ENCODE data around the gene XCR1. TPM values are rescaled to one million over a fixed set of nuclear protein-coding genes. Genes with fewer than 3 reads are reported as not detected.
"Not testable (repeated sequence)": the region's sequence is repeated elsewhere in the genome, so short reads cannot be mapped to it uniquely, and the experiment has no call there.

XCR1 gene
- not detected in 2 replicates for total RNA-seq

GRCh38 chr3:46027021-46027705 is at the start of gene XCR1:
Gene XCR1 (minus strand): TSS chr3:46027483. CDS start chr3:46021947, 5,536 bp downstream.
- DNase-seq (ENCODE audit: low read depth): no peak

- peak; percentile 31 for DNase-seq (ENCODE audit: low read depth)
Measured at GRCh38 chr3:46076606-46077005, 49.3 kb upstream of the XCR1 start.

- DNase-seq (ENCODE audit: low read depth): no peak
Measured at GRCh38 chr3:46075816-46076215, 48.5 kb upstream of the XCR1 start.

GRCh38 chr3:46071222-46071858 is 44.1 kb upstream of the XCR1 start:
- no peak for DNase-seq (ENCODE audit: low read depth)

GRCh38 chr3:46070595-46071093 is 43.4 kb upstream of the XCR1 start:
- no peak for DNase-seq (ENCODE audit: low read depth)

- DNase-seq (ENCODE audit: low read depth): no peak
Measured at GRCh38 chr3:46068501-46068900, 41.2 kb upstream of the XCR1 start.

- DNase-seq (ENCODE audit: low read depth): peak; percentile 29
Measured at GRCh38 chr3:46067401-46067800, 40.1 kb upstream of the XCR1 start.

- no peak for DNase-seq (ENCODE audit: low read depth)
Measured at GRCh38 chr3:46065750-46066256, 38.5 kb upstream of the XCR1 start.

- peak; percentile 43 for DNase-seq (ENCODE audit: low read depth)
Measured at GRCh38 chr3:46065294-46065705, 38.0 kb upstream of the XCR1 start.

GRCh38 chr3:46062679-46063078 is 35.4 kb upstream of the XCR1 start:
- DNase-seq (ENCODE audit: low read depth): no peak

GRCh38 chr3:46061887-46062286 is 34.6 kb upstream of the XCR1 start:
- no peak for DNase-seq (ENCODE audit: low read depth)

GRCh38 chr3:46061108-46061720 is 33.9 kb upstream of the XCR1 start:
- no peak for DNase-seq (ENCODE audit: low read depth)

- DNase-seq (ENCODE audit: low read depth): no peak
Measured at GRCh38 chr3:46060551-46060950, 33.3 kb upstream of the XCR1 start.

- DNase-seq (ENCODE audit: low read depth): no peak
Measured at GRCh38 chr3:46059432-46059831, 32.1 kb upstream of the XCR1 start.

GRCh38 chr3:46058981-46059380 is 31.7 kb upstream of the XCR1 start:
- DNase-seq (ENCODE audit: low read depth): no peak

- DNase-seq (ENCODE audit: low read depth): no peak
Measured at GRCh38 chr3:46057716-46058115, 30.4 kb upstream of the XCR1 start.

- no peak for DNase-seq (ENCODE audit: low read depth)
Measured at GRCh38 chr3:46056686-46057085, 29.4 kb upstream of the XCR1 start.

- DNase-seq (ENCODE audit: low read depth): not testable (repeated sequence)
Measured at GRCh38 chr3:46053761-46054515, 26.7 kb upstream of the XCR1 start.

- not testable (repeated sequence) for DNase-seq (ENCODE audit: low read depth)
Measured at GRCh38 chr3:46053265-46053664, 26.0 kb upstream of the XCR1 start.

- DNase-seq (ENCODE audit: low read depth): no peak
Measured at GRCh38 chr3:46052531-46052930, 25.2 kb upstream of the XCR1 start.

GRCh38 chr3:46049093-46049492 is 21.8 kb upstream of the XCR1 start:
- DNase-seq (ENCODE audit: low read depth): no peak

GRCh38 chr3:46046231-46046630 is 18.9 kb upstream of the XCR1 start:
- not testable (repeated sequence) for DNase-seq (ENCODE audit: low read depth)

Measured in renal cortical epithelial cell (primary cell).